ENCODE data around the gene SYNGAP1. TPM values are rescaled to one million over a fixed set of nuclear protein-coding genes. Genes with fewer than 3 reads are reported as not detected.
"Not testable (repeated sequence)": the region's sequence is repeated elsewhere in the genome, so short reads cannot be mapped to it uniquely, and the experiment has no call there.

The SYNGAP1 gene
- total RNA-seq, 3 donors from 2014 or later: 6.1 to 12.5 (median 10.7) TPM

- no peak for TF ChIP-seq POLR2A (IDR thresholded peaks at IDR 0.05)
- no peak for TF ChIP-seq POLR2AphosphoS5 (IDR thresholded peaks at IDR 0.05)
- no peak for TF ChIP-seq CTCF (IDR thresholded peaks at IDR 0.05)
- Histone ChIP-seq H3K4me1 (peaks cover 4 to 5% of the 10 kb centered on the region in 2 donors), H3K9me3 (no peaks in the 10 kb centered on the region), H3K36me3 (no peaks in the 10 kb centered on the region), H3K4me3 (no peak overlapping the region), H3K27me3 (no peaks in the 10 kb centered on the region), H3K27ac (no peak overlapping the region)
- intact Hi-C loops (cut with DNase I; ENCODE audit: low total_unique reads): no loop called here
- no peak for DNase-seq (ENCODE audit: low spot score in 2 of 2)
Measured at GRCh38 chr6:33392979-33393378, 26.9 kb upstream of the SYNGAP1 start.

GRCh38 chr6:33397541-33397940 is 22.3 kb upstream of the SYNGAP1 start:
- H3K4me3 ChIP-seq: no peak overlapping the region
- intact Hi-C loops (cut with DNase I; ENCODE audit: low total_unique reads): no loop called here
- no peak for TF ChIP-seq POLR2AphosphoS5 (IDR thresholded peaks at IDR 0.05)
- TF ChIP-seq CTCF (IDR thresholded peaks at IDR 0.05): no peak
- no peak for TF ChIP-seq POLR2A (IDR thresholded peaks at IDR 0.05)
- H3K9me3 ChIP-seq: no peaks in the 10 kb centered on the region
- H3K4me1 ChIP-seq: no peaks in the 10 kb centered on the region
- H3K27me3 ChIP-seq: no peaks in the 10 kb centered on the region
- DNase-seq (ENCODE audit: low spot score in 2 of 2): no peak
- no peaks in the 10 kb centered on the region for H3K36me3 ChIP-seq
- no peak overlapping the region for H3K27ac ChIP-seq

- H3K27me3 ChIP-seq; intact Hi-C loops (cut with DNase I; ENCODE audit: low total_unique reads); H3K36me3 ChIP-seq; H3K9me3 ChIP-seq; H3K4me1 ChIP-seq; H3K27ac ChIP-seq; DNase-seq (ENCODE audit: low spot score in 2 of 2); H3K4me3 ChIP-seq: not testable (repeated sequence)
Measured at GRCh38 chr6:33398601-33399000, 21.3 kb upstream of the SYNGAP1 start.

- H3K4me1 ChIP-seq; H3K9me3 ChIP-seq; H3K27me3 ChIP-seq; intact Hi-C loops (cut with DNase I; ENCODE audit: low total_unique reads); H3K27ac ChIP-seq; H3K36me3 ChIP-seq; DNase-seq (ENCODE audit: low spot score in 2 of 2); H3K4me3 ChIP-seq: not testable (repeated sequence)
Measured at GRCh38 chr6:33399881-33400280, 20.0 kb upstream of the SYNGAP1 start.

- Histone ChIP-seq H3K27me3 (no peaks in the 10 kb centered on the region), H3K4me1 (no peaks in the 10 kb centered on the region), H3K9me3 (no peaks in the 10 kb centered on the region), H3K36me3 (no peaks in the 10 kb centered on the region), H3K27ac (no peak overlapping the region), H3K4me3 (no peak overlapping the region)
- TF ChIP-seq POLR2A (IDR thresholded peaks at IDR 0.05): no peak
- no peak for TF ChIP-seq CTCF (IDR thresholded peaks at IDR 0.05)
- TF ChIP-seq POLR2AphosphoS5 (IDR thresholded peaks at IDR 0.05): no peak
- no peak for DNase-seq (ENCODE audit: low spot score in 2 of 2)
- intact Hi-C loops (cut with DNase I; ENCODE audit: low total_unique reads): no loop called here
Measured at GRCh38 chr6:33404884-33405283, 15.0 kb upstream of the SYNGAP1 start.

- DNase-seq (ENCODE audit: low spot score in 2 of 2): no peak
Measured at GRCh38 chr6:33405386-33405940, 14.4 kb upstream of the SYNGAP1 start.

More at GRCh38 chr6:33405386-33405940, 14.4 kb upstream of the SYNGAP1 start:
- Histone ChIP-seq H3K27me3 (no peaks in the 10 kb centered on the region), H3K36me3 (no peaks in the 10 kb centered on the region), H3K4me1 (no peaks in the 10 kb centered on the region), H3K4me3 (no peak overlapping the region), H3K27ac (no peak overlapping the region), H3K9me3 (no peaks in the 10 kb centered on the region)
- TF ChIP-seq CTCF (IDR thresholded peaks at IDR 0.05) (no peak), POLR2AphosphoS5 (IDR thresholded peaks at IDR 0.05) (no peak), POLR2A (IDR thresholded peaks at IDR 0.05) (no peak)
- intact Hi-C loops (cut with DNase I; ENCODE audit: low total_unique reads): no loop called here

Measured in breast epithelium (tissue), 4 donors.